HCT116 (cell line): ENCODE measurements around the gene DAAM2. TPM values are rescaled to one million over a fixed set of nuclear protein-coding genes. Genes with fewer than 3 reads are reported as not detected.

Experiments
- ATAC-seq: fragments of 200-7000 bp; cut with Tn5 transposase; 2 replicates; pipeline ENCODE4 v1.9.1; 2020; ENCODE audit warnings: mild to moderate bottlenecking, moderate library complexity
- BruUV-seq: library from RNA; stranded (reverse); fragments of 400-500 nt; replicated peaks from 2 replicates; lab custom pipeline; 2021; lab: Mats Ljungman, UMichigan
- CTCF ChIA-PET: fragments of 300-600 bp; sonication (Branson Sonifier 250); formaldehyde crosslinking; loops from one replicate; lab custom pipeline; 2021; ENCODE audit warnings: antibody characterized with exemption; lab: Charles Lee
- POLR2A ChIA-PET: fragments of 300-600, 350-600 bp; sonication (Branson Sonifier 250); formaldehyde crosslinking; loops from one replicate; lab custom pipeline; 2021; ENCODE audit warnings: antibody characterized with exemption; lab: Charles Lee
- RAD21 ChIA-PET, 2 experiments: fragments of 300-600 bp; sonication (Branson Sonifier 250); formaldehyde crosslinking; loops; one replicate each; lab custom pipeline; 2023; ENCODE audit warnings: low total read pairs in 2 of 2; ENCODE audit not compliant: uncharacterized antibody in 2 of 2, unreplicated experiment in 2 of 2, low non-redundant PET in 1 of 2; lab: Charles Lee
- DNase-seq: peaks from one replicate; pipeline ENCODE4 v3.0.0-alpha.2; 2010; ENCODE audit warnings: low read depth, low spot score
- H2AFZ ChIP-seq: fragments of 200-600 bp; shearing (Covaris generic), sonication (generic); 2 replicates; pipeline ENCODE4 v1.6.1; 2017; ENCODE audit warnings: low read depth, mixed run types, mixed read lengths, antibody characterized with exemption, low read length; ENCODE audit not compliant: poor library complexity, severe bottlenecking
- H3K27ac ChIP-seq: 2 replicates; pipeline ENCODE4 v1.5.1; 2012; ENCODE audit warnings: low read depth, low read length
- H3K27me3 ChIP-seq: fragments of 200-600 bp; sonication (generic); 2 replicates; pipeline ENCODE4 v1.6.1; 2016; ENCODE audit warnings: mixed run types, low read length, mixed read lengths; ENCODE audit not compliant: insufficient read depth
- H3K36me3 ChIP-seq, 2 experiments: fragments of 200-500 bp in 1 of 2; fragments of 200-600 bp in 1 of 2; sonication (Bioruptor generic) in 1 of 2; sonication (generic) in 1 of 2; 2 replicates each; pipeline versions ENCODE4 v1.5.1 to v1.6.1; 2014 to 2016; ENCODE audit warnings: low read length in 2 of 2, inconsistent platforms in 1 of 2, mixed read lengths in 1 of 2, mixed run types in 1 of 2; ENCODE audit not compliant: insufficient read depth in 2 of 2, control insufficient read depth in 1 of 2
- H3K4me1 ChIP-seq, 2 experiments: fragments of 200-600 bp in 1 of 2; sonication (generic) in 1 of 2; 2 replicates each; pipeline versions ENCODE4 v1.5.1 to v1.6.1; 2012 to 2017; ENCODE audit warnings: low read length in 2 of 2, inconsistent platforms in 1 of 2, mild to moderate bottlenecking in 1 of 2, mixed read lengths in 1 of 2, mixed run types in 1 of 2, moderate library complexity in 1 of 2; ENCODE audit not compliant: insufficient read depth in 2 of 2, control insufficient read depth in 1 of 2
- H3K4me2 ChIP-seq: fragments of 200-600 bp; sonication (generic); 2 replicates; pipeline ENCODE4 v1.6.1; 2017; ENCODE audit warnings: mixed run types, low read length, mixed read lengths
- H3K4me3 ChIP-seq, 2 experiments: fragments of 200-600 bp in 1 of 2; sonication (generic) in 1 of 2; replicated peaks in 1 of 2; 2 replicates each; pipeline ENCODE4 v1.5.1; 2011 to 2016; ENCODE audit warnings: low read length in 2 of 2, control low read depth in 1 of 2, low read depth in 1 of 2, mild to moderate bottlenecking in 1 of 2, mixed read lengths in 1 of 2, mixed run types in 1 of 2
- H3K79me2 ChIP-seq: fragments of 200-600 bp; sonication (generic); 2 replicates; pipeline ENCODE4 v1.6.1; 2017; ENCODE audit warnings: mild to moderate bottlenecking, mixed run types, low read length, moderate library complexity, mixed read lengths; ENCODE audit not compliant: insufficient read depth
- H3K9ac ChIP-seq: fragments of 200-600 bp; sonication (generic); 2 replicates; pipeline ENCODE4 v1.6.1; 2016; ENCODE audit warnings: low read length, mixed read lengths
- H3K9me2 ChIP-seq: fragments of 200-600 bp; sonication (generic), shearing (Covaris generic); 2 replicates; pipeline ENCODE4 v1.6.1; 2017; ENCODE audit warnings: mixed run types, mild to moderate bottlenecking, moderate library complexity; ENCODE audit not compliant: insufficient read depth
- H3K9me3 ChIP-seq, 2 experiments: fragments of 200-500 bp in 1 of 2; fragments of 200-600 bp in 1 of 2; sonication (Bioruptor generic) in 1 of 2; sonication (generic) in 1 of 2; 2 replicates each; pipeline ENCODE4 v1.6.1; 2014 to 2017; ENCODE audit warnings: low read length in 2 of 2, mixed read lengths in 2 of 2, inconsistent platforms in 1 of 2, low read depth in 1 of 2, mild to moderate bottlenecking in 1 of 2, mixed run types in 1 of 2, moderate library complexity in 1 of 2; ENCODE audit not compliant: control insufficient read depth in 1 of 2, insufficient read depth in 1 of 2
- H4K20me1 ChIP-seq: fragments of 200-600 bp; sonication (generic), shearing (Covaris generic); 2 replicates; pipeline ENCODE4 v1.6.1; 2017; ENCODE audit warnings: mixed run types, mild to moderate bottlenecking, moderate library complexity; ENCODE audit not compliant: insufficient read depth
- CEBPB ChIP-seq: IDR thresholded peaks from 2 replicates; pipeline ENCODE4 v1.6.1; 2012; ENCODE audit warnings: low read depth
- ELF1 ChIP-seq: IDR thresholded peaks from 2 replicates; pipeline ENCODE4 v1.6.1; 2012; ENCODE audit warnings: low read depth, borderline replicate concordance
- EZH2phosphoT487 ChIP-seq: fragments of 200-600 bp; IDR thresholded peaks from 2 replicates; pipeline ENCODE4 v1.6.1; 2018; ENCODE audit warnings: antibody characterized with exemption, borderline replicate concordance
- FOSL1 ChIP-seq: IDR thresholded peaks from 2 replicates; pipeline ENCODE4 v1.6.1; 2012; ENCODE audit warnings: low read depth
- JUND ChIP-seq: IDR thresholded peaks from 2 replicates; pipeline ENCODE4 v1.6.1; 2012
- MAX ChIP-seq: IDR thresholded peaks from 2 replicates; pipeline ENCODE4 v1.6.1; 2012
- POLR2A ChIP-seq: IDR thresholded peaks from 2 replicates; pipeline ENCODE4 v1.7.0; 2011; ENCODE audit warnings: borderline replicate concordance; ENCODE audit not compliant: insufficient read depth, insufficient read length; ENCODE audit errors: extremely low read depth
- POLR2AphosphoS5 ChIP-seq: IDR thresholded peaks from 2 replicates; pipeline ENCODE4 v1.6.1; 2011; ENCODE audit warnings: mild to moderate bottlenecking, low read depth, low read length, moderate library complexity
- YY1 ChIP-seq: IDR thresholded peaks from 2 replicates; pipeline ENCODE4 v1.6.1; 2011; ENCODE audit warnings: low read length, low read depth, moderate library complexity, mild to moderate bottlenecking; ENCODE audit not compliant: insufficient replicate concordance; ENCODE audit errors: extremely low read depth
- ZBTB33 ChIP-seq: IDR thresholded peaks from 2 replicates; pipeline ENCODE4 v1.6.1; 2011; ENCODE audit warnings: mild to moderate bottlenecking, low read length, moderate library complexity; ENCODE audit not compliant: insufficient replicate concordance; ENCODE audit errors: extremely low read depth
- intact Hi-C: fragments of 100-400 bp; cut with micrococcal nuclease; formaldehyde crosslinking; loops from 2 replicates; pipeline ENCODE4 v1.10.0; 2022
- total RNA-seq: library from RNA; stranded (reverse); gene quantifications from one replicate; pipeline ENCODE4 v1.2.1, GENCODE V29; 2021; ENCODE audit not compliant: unreplicated experiment

DAAM2 gene
- total RNA-seq, 1 experiment from 2014 or later: not detected

GRCh38 chr6:39908838-39909583 lies 116.8 kb downstream of the DAAM2 start:
- no peak for TF ChIP-seq JUND
- TF ChIP-seq POLR2A: no peak
- no peak for TF ChIP-seq POLR2AphosphoS5
- TF ChIP-seq MAX: no peak
- TF ChIP-seq ELF1: no peak
- no peak for TF ChIP-seq YY1
- no peak for TF ChIP-seq ZBTB33
- no peak for TF ChIP-seq FOSL1
- no peak for TF ChIP-seq CEBPB
- TF ChIP-seq EZH2phosphoT487: no peak
- no peak for DNase-seq
- Histone ChIP-seq H3K9me2 (no peaks in the 10 kb centered on the region), H3K4me3 (no peak overlapping the region), H3K27ac (no peak overlapping the region), H3K4me1 (no peaks in the 10 kb centered on the region), H4K20me1 (no peaks in the 10 kb centered on the region), H3K9me3 (no peaks in the 10 kb centered on the region), H3K4me2 (no peak overlapping the region), H3K27me3 (no peaks in the 10 kb centered on the region), H3K9ac (no peak overlapping the region), H2AFZ (no peak overlapping the region), H3K79me2 (no peaks in the 10 kb centered on the region), H3K36me3 (no peaks in the 10 kb centered on the region; a peak in 1 of 4 replicates)
- ChIA-PET POLR2A (no interaction called here), RAD21 (no interaction called here), CTCF (no interaction called here)
- ATAC-seq: no peak
- no TSS peak for BruUV-seq
- intact Hi-C loops: no loop called here
